KBM-7 (cell line): ENCODE measurements around the gene FCGR3A.

Experiments used
- DNase-seq: peaks from one replicate; pipeline ENCODE4 v3.0.0-alpha.2; 2015
- in situ Hi-C: fragments of 300-500 bp; cut with MboI; formaldehyde crosslinking; loops from 2 replicates; pipeline ENCODE4 v1.14.3; 2020; ENCODE audit warnings: low sequenced_read_pairs, low pct_unique_long_range_greater_than_20kb, mixed read lengths

Gene FCGR3A

GRCh38 chr1:161511018-161511755 lies 38.4 kb downstream of the FCGR3A start:
- in situ Hi-C loops: no loop called here
- DNase-seq: no peak

GRCh38 chr1:161510477-161510876 lies 39.1 kb downstream of the FCGR3A start:
- DNase-seq: no peak
- in situ Hi-C loops: no loop called here

- DNase-seq: peak; percentile 89
- in situ Hi-C loops: no loop called here
Observed at GRCh38 chr1:161506336-161507223, 43.0 kb downstream of the FCGR3A start.

- in situ Hi-C loops: no loop called here
- peak; percentile 29 for DNase-seq
Observed at GRCh38 chr1:161505686-161506085, 43.9 kb downstream of the FCGR3A start.

- DNase-seq: no peak
- in situ Hi-C loops: no loop called here
Observed at GRCh38 chr1:161503394-161503748, 46.2 kb downstream of the FCGR3A start.

GRCh38 chr1:161502641-161503393 lies 46.8 kb downstream of the FCGR3A start:
- in situ Hi-C loops: no loop called here
- DNase-seq: peak; percentile 43

GRCh38 chr1:161502181-161502580 lies 47.4 kb downstream of the FCGR3A start:
- no peak for DNase-seq
- in situ Hi-C loops: no loop called here

- in situ Hi-C loops: no loop called here
Observed at GRCh38 chr1:161501234-161501633, 48.4 kb downstream of the FCGR3A start.

GRCh38 chr1:161499099-161500039 lies 50.2 kb downstream of the FCGR3A start:
- peak; percentile 71 for DNase-seq
- in situ Hi-C loops: no loop called here

More at GRCh38 chr1:161501234-161501633, 48.4 kb downstream of the FCGR3A start:
- no peak for DNase-seq

- no peak for DNase-seq
- in situ Hi-C loops: no loop called here
Observed at GRCh38 chr1:161498646-161499045, 51.0 kb downstream of the FCGR3A start.

GRCh38 chr1:161497961-161498360 lies 51.7 kb downstream of the FCGR3A start:
- DNase-seq: no peak
- in situ Hi-C loops: no loop called here

GRCh38 chr1:161495490-161495889 lies 54.1 kb downstream of the FCGR3A start:
- in situ Hi-C loops: no loop called here
- no peak for DNase-seq

GRCh38 chr1:161494091-161494735 lies 55.4 kb downstream of the FCGR3A start:
- DNase-seq: no peak
- in situ Hi-C loops: no loop called here

- in situ Hi-C loops: no loop called here
- DNase-seq: no peak
Observed at GRCh38 chr1:161492827-161493226, 56.8 kb downstream of the FCGR3A start.
